ENCODE measurements around the gene SMAD7.

The SMAD7 gene

GRCh38 chr18:48986851-48987761 is 36.3 kb upstream of the SMAD7 start:
- no peak for DNase-seq (ENCODE audit: low read depth)

GRCh38 chr18:48985161-48985560 is 34.4 kb upstream of the SMAD7 start:
- no peak for DNase-seq (ENCODE audit: low read depth)

GRCh38 chr18:48983793-48984437 is 33.1 kb upstream of the SMAD7 start:
- no peak for DNase-seq (ENCODE audit: low read depth)

GRCh38 chr18:48982266-48982665 is 31.5 kb upstream of the SMAD7 start:
- no peak for DNase-seq (ENCODE audit: low read depth)

- no peak for DNase-seq (ENCODE audit: low read depth)
Measured at GRCh38 chr18:48979944-48980890, 29.5 kb upstream of the SMAD7 start.

- DNase-seq (ENCODE audit: low read depth) = no peak
Measured at GRCh38 chr18:48977914-48978313, 27.1 kb upstream of the SMAD7 start.

GRCh38 chr18:48975817-48976649 is 25.3 kb upstream of the SMAD7 start:
- DNase-seq (ENCODE audit: low read depth) = peak; percentile 33

GRCh38 chr18:48975120-48975816 is 24.5 kb upstream of the SMAD7 start:
- no peak for DNase-seq (ENCODE audit: low read depth)

- no peak for DNase-seq (ENCODE audit: low read depth)
Measured at GRCh38 chr18:48974304-48975119, 23.7 kb upstream of the SMAD7 start.

- no peak for DNase-seq (ENCODE audit: low read depth)
Measured at GRCh38 chr18:48973731-48974130, 23.0 kb upstream of the SMAD7 start.

- no peak for DNase-seq (ENCODE audit: low read depth)
Measured at GRCh38 chr18:48968412-48969215, 17.8 kb upstream of the SMAD7 start.

GRCh38 chr18:48967545-48967944 is 16.8 kb upstream of the SMAD7 start:
- no peak for DNase-seq (ENCODE audit: low read depth)

GRCh38 chr18:48966523-48966922 is 15.8 kb upstream of the SMAD7 start:
- DNase-seq (ENCODE audit: low read depth) = no peak

GRCh38 chr18:48963586-48964470 is 13.1 kb upstream of the SMAD7 start:
- no peak for DNase-seq (ENCODE audit: low read depth)

- no peak for DNase-seq (ENCODE audit: low read depth)
Measured at GRCh38 chr18:48962994-48963561, 12.3 kb upstream of the SMAD7 start.

- no peak for DNase-seq (ENCODE audit: low read depth)
Measured at GRCh38 chr18:48962252-48962993, 11.7 kb upstream of the SMAD7 start.

GRCh38 chr18:48961547-48961946 is 10.8 kb upstream of the SMAD7 start:
- DNase-seq (ENCODE audit: low read depth) = no peak
